Effector memory CD4-positive, alpha-beta T cell (primary cell): Measurements from ENCODE around the gene EIF4A2.
"Not testable (repeated sequence)": the region's sequence is repeated elsewhere in the genome, so short reads cannot be mapped to it uniquely, and the experiment has no call there.

Experiments used
- DNase-seq, 3 donors: peaks; one replicate each; pipeline ENCODE4 v3.0.0-alpha.2; 2020
- H3K27ac ChIP-seq: 2 replicates; pipeline ENCODE4 v1.7.0; 2013; ENCODE audit warnings: mild to moderate bottlenecking, low read length, moderate library complexity; ENCODE audit not compliant: insufficient read depth, poor library complexity, severe bottlenecking
- H3K27me3 ChIP-seq: replicated peaks from 2 replicates; pipeline ENCODE4 v1.7.0; 2013; ENCODE audit warnings: mild to moderate bottlenecking, low read length; ENCODE audit not compliant: insufficient read depth, control insufficient read depth, poor library complexity, severe bottlenecking
- H3K36me3 ChIP-seq: 2 replicates; pipeline ENCODE4 v1.7.0; 2013; ENCODE audit warnings: mild to moderate bottlenecking, low read length, moderate library complexity; ENCODE audit not compliant: control insufficient read depth, insufficient read depth
- H3K4me1 ChIP-seq: 2 replicates; pipeline ENCODE4 v1.7.0; 2013; ENCODE audit warnings: low read length, mild to moderate bottlenecking; ENCODE audit not compliant: control insufficient read depth, insufficient read depth, poor library complexity, severe bottlenecking
- H3K4me3 ChIP-seq: 2 replicates; pipeline ENCODE4 v1.7.0; 2013; ENCODE audit warnings: low read length, low read depth, mild to moderate bottlenecking; ENCODE audit not compliant: insufficient read depth, poor library complexity, severe bottlenecking
- H3K9me3 ChIP-seq: 2 replicates; pipeline ENCODE4 v1.7.0; 2013; ENCODE audit warnings: mild to moderate bottlenecking, low read length, moderate library complexity; ENCODE audit not compliant: control insufficient read depth

Gene EIF4A2

DNA sequence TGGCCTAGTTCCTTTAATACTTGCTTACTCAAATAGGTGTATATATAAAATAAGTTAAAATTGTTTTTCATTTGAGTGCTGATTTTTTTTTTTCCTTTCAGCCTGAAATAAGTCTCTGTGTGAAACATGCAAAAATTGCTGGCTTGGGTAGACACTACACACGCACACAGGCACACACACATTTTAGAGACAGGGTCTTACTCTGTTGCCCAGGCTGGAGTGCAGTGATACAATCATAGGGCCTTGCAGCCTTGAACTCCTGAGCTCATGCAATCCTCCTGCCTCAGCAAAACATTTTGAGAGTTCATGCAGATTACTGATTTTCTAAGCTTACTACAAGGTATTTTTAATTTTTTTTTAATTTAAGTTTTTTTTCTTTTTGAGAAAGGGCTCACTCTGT, 35.6 kb downstream of the EIF4A2 start:
- Histone ChIP-seq H3K9me3 (no peaks in the 10 kb centered on the region), H3K4me1 (no peaks in the 10 kb centered on the region), H3K27ac (no peak overlapping the region), H3K36me3 (no peaks in the 10 kb centered on the region), H3K4me3 (no peak overlapping the region), H3K27me3 (no peaks in the 10 kb centered on the region)
- DNase-seq: no peak

DNA sequence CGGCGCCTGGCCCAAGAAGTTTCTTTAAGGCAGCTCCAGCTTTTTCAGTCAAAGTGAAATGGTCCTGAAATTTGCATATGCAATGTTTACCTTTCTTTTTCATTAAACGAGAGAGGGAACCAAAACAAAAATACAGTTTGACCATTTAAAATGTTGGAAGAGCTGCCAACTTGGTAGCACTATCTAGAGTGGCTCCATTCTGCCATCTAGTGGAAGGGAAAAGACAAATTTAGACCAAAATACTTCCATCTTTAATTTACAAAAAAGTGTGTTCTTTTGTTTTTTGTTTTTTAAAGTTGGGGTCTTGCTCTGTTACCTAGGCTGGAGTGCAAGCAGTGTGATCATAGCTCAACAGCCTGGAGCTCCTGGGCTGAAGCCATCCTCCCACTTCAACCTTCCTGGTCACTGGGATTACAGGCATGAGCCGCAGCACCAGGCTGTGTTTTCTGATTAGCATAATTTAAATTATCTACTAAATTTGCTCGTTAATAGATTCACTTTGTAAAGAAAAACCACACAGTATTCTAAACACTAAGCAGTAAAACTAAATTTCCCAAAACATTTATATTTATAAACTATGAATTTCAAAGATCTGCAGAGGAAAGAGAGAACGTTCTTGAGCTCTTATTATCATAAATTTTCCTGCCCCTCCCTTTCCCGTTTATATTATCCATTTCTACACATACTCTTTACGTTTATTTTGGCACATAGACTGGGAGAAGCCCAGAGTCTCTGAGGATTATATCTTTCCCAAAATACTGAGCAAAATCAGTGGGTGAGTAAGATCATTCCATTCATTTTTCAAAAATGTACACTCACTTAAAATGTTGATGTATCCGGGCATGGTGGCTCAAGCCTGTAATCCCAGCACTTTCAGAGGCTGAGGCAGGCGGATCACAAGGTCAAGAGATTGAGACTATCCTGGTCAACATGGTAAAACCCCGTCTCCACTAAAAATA, 38.3 kb downstream of the EIF4A2 start:
- DNase-seq: no peak
- Histone ChIP-seq H3K4me3 (no peak overlapping the region), H3K36me3 (no peaks in the 10 kb centered on the region), H3K9me3 (no peaks in the 10 kb centered on the region), H3K27me3 (peaks cover 7% of the 10 kb centered on the region), H3K27ac (no peak overlapping the region), H3K4me1 (peaks cover 5% of the 10 kb centered on the region)

DNA sequence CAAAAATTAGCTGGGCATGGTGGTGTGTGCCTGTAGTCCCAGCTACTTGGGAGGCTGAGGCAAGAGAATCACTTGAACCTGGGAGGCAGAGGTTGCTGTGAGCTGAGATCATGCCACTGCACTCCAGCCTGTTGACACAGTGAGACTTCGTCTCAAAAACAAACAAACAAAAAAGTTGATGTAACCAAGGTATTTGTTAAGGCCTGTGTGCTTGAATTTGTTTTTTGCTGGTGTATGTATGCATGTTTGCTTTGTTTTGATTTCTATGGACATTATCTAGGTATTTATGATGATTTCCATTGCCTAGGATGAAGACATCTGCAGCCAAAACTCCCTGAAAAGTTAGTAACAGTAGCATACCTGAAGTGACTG, 39.0 kb downstream of the EIF4A2 start:
- H3K9me3 ChIP-seq, DNase-seq, H3K27ac ChIP-seq, H3K4me3 ChIP-seq, H3K4me1 ChIP-seq, H3K36me3 ChIP-seq, H3K27me3 ChIP-seq: not testable (repeated sequence)

DNA sequence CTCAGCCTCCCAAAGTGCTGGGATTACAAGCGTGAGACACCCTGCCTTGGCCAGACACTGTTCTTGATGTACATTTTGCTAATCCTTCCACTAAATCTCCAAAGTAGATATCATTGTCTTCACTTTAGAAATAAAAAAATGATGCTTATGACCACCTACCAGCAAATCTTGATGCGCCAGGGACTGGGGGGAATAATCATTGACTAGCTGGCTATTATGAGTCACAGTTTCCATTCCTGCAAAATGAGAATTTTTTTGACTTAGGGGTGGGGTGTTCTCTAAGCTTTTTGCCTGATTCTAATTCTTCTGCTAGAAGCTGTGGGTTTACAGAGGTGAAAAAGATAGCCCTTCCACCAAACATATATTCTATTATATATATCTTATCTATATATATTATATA, 40.0 kb downstream of the EIF4A2 start:
- Histone ChIP-seq H3K4me1 (peaks cover 9% of the 10 kb centered on the region), H3K9me3 (no peaks in the 10 kb centered on the region), H3K36me3 (no peaks in the 10 kb centered on the region), H3K4me3 (no peak overlapping the region), H3K27me3 (peaks cover 8% of the 10 kb centered on the region), H3K27ac (no peak overlapping the region)
- no peak for DNase-seq

DNA sequence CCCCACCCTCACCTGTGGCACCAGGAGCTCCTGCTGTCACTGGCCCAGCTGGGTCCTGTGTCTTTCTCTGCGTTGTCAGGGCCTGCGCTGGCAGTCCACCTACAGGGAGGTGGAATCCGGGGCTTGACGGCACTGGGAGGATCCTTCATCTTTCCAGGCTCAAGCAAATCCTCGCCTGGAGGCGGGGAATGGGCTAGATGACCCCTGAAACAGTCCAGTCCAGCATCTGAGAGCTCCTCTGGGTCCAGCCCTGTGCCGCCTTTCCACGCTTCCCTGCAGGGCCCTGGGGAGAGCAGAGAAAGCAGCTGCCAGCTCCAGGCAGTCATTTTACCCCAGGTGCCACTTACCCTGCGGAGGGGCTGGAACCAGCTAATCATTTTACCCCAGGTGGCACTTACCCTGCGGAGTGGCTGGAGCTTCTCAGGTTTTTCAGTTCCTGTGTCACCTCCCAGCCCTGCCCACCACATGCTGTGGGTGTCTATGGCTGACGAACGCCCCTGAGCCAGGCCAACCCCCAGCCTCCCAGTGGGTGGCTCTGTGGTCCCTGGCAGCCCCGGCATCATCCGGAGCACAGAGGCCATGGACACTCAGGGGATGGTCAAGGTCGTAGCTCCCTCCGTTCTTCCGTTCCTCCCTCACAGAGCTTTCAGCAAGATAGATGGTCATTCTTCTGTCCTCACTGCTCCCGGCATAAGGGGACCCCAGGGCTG, 41.2 kb downstream of the EIF4A2 start:
- DNase-seq: no peak
- no peaks in the 10 kb centered on the region for H3K9me3 ChIP-seq
- no peak overlapping the region for H3K27ac ChIP-seq
- peaks cover 8% of the 10 kb centered on the region for H3K27me3 ChIP-seq
- H3K36me3 ChIP-seq: no peaks in the 10 kb centered on the region
- H3K4me3 ChIP-seq: no peak overlapping the region
- peaks cover 9% of the 10 kb centered on the region for H3K4me1 ChIP-seq

DNA sequence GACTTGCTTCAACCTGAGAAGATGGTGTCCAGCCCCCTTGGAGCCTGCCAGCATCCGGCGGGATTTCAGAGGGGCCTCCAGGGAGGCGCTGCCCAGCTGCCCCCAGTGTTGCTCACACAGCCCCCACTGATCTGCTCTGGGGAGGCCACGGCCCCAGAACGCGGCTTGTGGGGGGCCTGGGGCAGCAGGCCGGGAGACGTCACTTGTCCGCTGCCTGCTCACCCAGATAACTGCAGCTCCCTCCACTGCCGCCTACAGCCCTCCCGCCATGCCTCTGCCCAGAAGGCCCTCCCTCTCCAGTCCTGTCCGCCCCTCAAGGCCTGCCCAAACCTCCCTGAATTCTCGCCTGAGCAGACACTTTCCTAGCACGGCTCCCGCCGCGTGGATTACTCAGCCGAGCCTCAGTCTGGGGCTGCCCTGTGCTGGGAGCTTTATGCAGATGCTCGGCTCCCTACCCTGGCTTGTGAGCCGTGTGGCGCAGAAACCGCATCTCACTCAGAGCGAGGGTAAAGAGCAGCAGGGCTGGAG, 42.0 kb downstream of the EIF4A2 start:
- H3K36me3 ChIP-seq: no peaks in the 10 kb centered on the region
- H3K4me3 ChIP-seq: no peak overlapping the region
- H3K4me1 ChIP-seq: peaks cover 9% of the 10 kb centered on the region
- peaks cover 11% of the 10 kb centered on the region for H3K27me3 ChIP-seq
- no peaks in the 10 kb centered on the region for H3K9me3 ChIP-seq
- DNase-seq: no peak
- no peak overlapping the region for H3K27ac ChIP-seq

DNA sequence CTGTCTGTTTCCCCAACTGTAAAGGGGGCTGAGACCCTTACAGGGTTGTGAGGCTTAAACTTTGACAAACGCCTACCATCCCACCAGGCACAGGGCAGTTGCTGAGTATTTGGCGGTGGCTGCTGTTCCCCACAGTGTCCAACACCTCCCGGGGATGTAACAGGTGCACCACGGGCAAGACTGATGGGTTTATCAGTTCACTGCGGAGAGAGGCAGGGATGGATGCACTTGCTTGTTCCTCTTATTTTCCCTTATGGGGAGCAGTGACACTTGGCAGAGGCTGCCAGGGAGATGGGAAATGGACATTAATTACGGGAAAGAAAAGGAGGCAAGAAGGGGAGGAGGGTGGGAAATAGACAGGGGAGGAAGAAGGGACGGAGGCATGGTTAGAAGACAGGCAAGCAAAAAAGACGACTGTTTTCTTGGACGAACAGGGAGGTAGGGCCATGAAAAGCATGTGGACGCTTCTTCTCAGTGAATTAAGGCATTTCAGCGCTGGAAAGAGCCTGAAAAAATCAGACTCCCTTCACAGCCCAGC, 42.6 kb downstream of the EIF4A2 start:
- Histone ChIP-seq H3K36me3 (no peaks in the 10 kb centered on the region), H3K27me3 (peaks cover 11% of the 10 kb centered on the region), H3K9me3 (no peaks in the 10 kb centered on the region), H3K4me1 (peaks cover 9% of the 10 kb centered on the region), H3K27ac (no peak overlapping the region), H3K4me3 (peak overlapping the region; percentile 66)
- DNase-seq: no peak

DNA sequence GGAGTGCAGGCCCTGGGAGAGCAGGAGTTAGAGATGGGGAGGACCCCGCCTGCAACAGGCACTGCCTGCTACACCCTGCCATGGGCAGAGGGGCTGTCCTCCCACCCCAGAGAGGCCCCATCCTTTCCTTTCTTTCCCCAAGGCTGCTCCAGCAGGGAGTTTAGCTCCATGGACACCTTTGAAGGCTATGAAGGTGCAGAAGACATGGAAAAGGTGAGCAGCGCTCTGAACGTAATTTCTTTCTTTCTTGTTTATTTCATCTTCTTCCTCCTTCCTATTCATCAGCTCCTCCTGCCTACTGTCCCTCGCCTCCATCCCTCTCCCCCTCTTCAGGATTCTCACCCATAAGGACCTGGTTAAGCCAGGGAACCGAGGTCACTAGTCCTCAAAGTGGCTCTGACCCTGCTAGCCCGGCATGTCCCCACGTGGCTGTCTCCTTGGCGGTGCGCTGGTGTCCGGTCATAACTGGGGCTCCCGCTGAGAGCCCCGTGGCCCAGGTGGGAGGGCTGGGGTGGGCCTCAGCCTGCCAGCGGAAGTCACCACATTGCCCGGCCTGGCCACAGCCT, 43.1 kb downstream of the EIF4A2 start:
- Histone ChIP-seq H3K36me3 (no peaks in the 10 kb centered on the region), H3K27ac (no peak overlapping the region), H3K4me1 (peaks cover 9% of the 10 kb centered on the region), H3K9me3 (no peaks in the 10 kb centered on the region), H3K4me3 (peak overlapping the region; percentile 66), H3K27me3 (peaks cover 11% of the 10 kb centered on the region)
- no peak for DNase-seq

DNA sequence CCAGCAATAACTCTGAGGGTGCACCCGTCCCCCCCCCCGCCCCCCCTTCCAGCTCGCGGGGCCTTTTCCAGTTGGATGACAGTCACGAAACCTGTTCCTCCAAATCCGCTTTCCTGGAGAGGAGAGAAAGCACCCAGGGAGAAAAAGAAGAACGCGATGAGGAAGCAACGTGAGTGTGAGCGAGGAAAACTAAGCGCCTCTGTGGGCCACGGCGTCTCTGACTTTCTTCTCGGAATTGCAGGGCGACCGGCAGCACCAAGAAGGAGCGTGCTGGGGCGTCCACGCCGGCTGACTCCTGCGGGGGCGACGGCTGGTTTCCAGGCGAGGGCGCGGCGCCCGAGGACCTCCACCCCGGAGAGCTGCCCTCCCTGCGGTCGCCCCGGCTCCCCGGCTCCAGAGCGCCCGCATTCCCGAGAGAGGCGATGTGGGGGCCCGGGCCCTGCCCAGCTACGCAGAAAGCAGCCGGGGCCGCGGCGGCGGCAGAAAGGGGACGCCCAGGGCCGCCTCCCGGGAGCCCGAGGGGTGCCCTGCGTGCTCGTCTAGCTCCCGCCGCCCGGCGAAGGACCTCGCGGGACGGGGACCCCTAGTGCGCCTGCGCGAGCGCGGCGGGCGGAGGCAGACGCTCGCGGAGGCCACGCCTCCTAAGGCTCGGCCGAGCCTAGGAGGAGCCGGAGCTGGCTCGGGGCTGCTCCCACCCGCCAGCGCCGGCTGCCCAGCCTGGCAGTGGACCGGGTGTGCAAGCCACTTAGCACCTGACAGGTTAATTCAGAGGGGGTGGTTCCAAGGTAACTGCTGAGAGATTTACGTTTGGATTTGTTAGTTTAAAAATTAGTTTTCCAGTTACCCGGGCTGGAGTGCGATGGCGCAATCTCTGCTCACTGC, 43.8 kb downstream of the EIF4A2 start:
- Histone ChIP-seq H3K9me3 (no peaks in the 10 kb centered on the region), H3K27me3 (peaks cover 11% of the 10 kb centered on the region), H3K27ac (peak overlapping the region; percentile 45), H3K4me3 (peak overlapping the region; percentile 66), H3K4me1 (peaks cover 9% of the 10 kb centered on the region), H3K36me3 (no peaks in the 10 kb centered on the region)
- DNase-seq: peak; percentile 75 to 81 (median 80)
